Stimulated activated memory B cell treated with anti-CD40 and anti-IgM and Interleukin-4, amounts not matched to agents 10 μg/mL and 1 μg/mL and 100 μg/mL, for 72 hours (primary cell): ENCODE data around the gene ZAP70.
"Not testable (repeated sequence)": the region's sequence is repeated elsewhere in the genome, so short reads cannot be mapped to it uniquely, and the experiment has no call there.

Experiments used
- ATAC-seq: fragments of 150-1000 bp; cut with Tn5 transposase; 2 replicates; pipeline ENCODE4 v1.10.0; 2021
- H3K27ac Mint-ChIP-seq: one replicate; pipeline ENCODE4 v1.8.0; 2022; ENCODE audit warnings: mild to moderate bottlenecking, mixed read lengths
- H3K27me3 Mint-ChIP-seq: one replicate; pipeline ENCODE4 v1.8.0; 2022; ENCODE audit warnings: mixed read lengths
- H3K36me3 Mint-ChIP-seq: one replicate; pipeline ENCODE4 v1.8.0; 2022; ENCODE audit warnings: mixed read lengths
- H3K4me1 Mint-ChIP-seq: one replicate; pipeline ENCODE4 v1.8.0; 2022; ENCODE audit warnings: mixed read lengths
- H3K4me3 Mint-ChIP-seq: one replicate; pipeline ENCODE4 v1.8.0; 2022; ENCODE audit warnings: mild to moderate bottlenecking, moderate library complexity, mixed read lengths
- H3K9me3 Mint-ChIP-seq: one replicate; pipeline ENCODE4 v1.8.0; 2022; ENCODE audit warnings: mixed read lengths

The ZAP70 gene

GRCh38 chr2:97707362-97708047 is 5.9 kb upstream of the ZAP70 start:
- ATAC-seq, result no peak
- H3K4me3 Mint-ChIP-seq, result no peak overlapping the region
- no peaks in the 10 kb centered on the region for H3K9me3 Mint-ChIP-seq
- peaks cover 6% of the 10 kb centered on the region for H3K4me1 Mint-ChIP-seq
- peaks cover 26% of the 10 kb centered on the region for H3K27me3 Mint-ChIP-seq
- H3K36me3 Mint-ChIP-seq, result no peaks in the 10 kb centered on the region
- H3K27ac Mint-ChIP-seq, result no peak overlapping the region

- H3K4me1 Mint-ChIP-seq, result peaks cover 6% of the 10 kb centered on the region
- no peaks in the 10 kb centered on the region for H3K9me3 Mint-ChIP-seq
- peaks cover 26% of the 10 kb centered on the region for H3K27me3 Mint-ChIP-seq
- ATAC-seq, result no peak
- no peak overlapping the region for H3K4me3 Mint-ChIP-seq
- H3K36me3 Mint-ChIP-seq, result no peaks in the 10 kb centered on the region
- no peak overlapping the region for H3K27ac Mint-ChIP-seq
Observed at GRCh38 chr2:97708048-97708380, 5.4 kb upstream of the ZAP70 start.

DNA sequence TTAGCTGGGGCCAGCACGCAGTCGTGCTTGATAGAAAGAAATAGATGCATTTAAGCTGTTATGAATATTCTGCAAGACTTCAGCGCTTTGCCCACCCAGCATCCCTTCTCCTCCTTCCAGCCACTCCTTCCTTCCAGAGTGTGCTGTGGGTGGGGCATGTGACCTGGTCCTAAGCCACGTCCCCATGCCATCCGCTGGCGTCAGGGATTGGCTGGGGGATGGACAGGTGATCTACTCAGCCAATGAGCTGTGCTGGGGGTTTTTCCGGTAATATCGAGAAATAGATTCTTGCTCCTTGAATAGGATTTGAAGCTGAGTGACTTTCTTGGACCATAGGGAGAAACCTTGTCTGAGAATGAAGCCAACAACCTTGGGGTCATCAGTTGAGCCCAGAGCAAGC is 4.8 kb upstream of the ZAP70 start:
- H3K27ac Mint-ChIP-seq, result no peak overlapping the region
- no peaks in the 10 kb centered on the region for H3K9me3 Mint-ChIP-seq
- H3K4me1 Mint-ChIP-seq, result peaks cover 10% of the 10 kb centered on the region
- H3K27me3 Mint-ChIP-seq, result peaks cover 26% of the 10 kb centered on the region
- no peak for ATAC-seq
- no peak overlapping the region for H3K4me3 Mint-ChIP-seq
- H3K36me3 Mint-ChIP-seq, result no peaks in the 10 kb centered on the region

- Mint-ChIP-seq H3K9me3 (no peaks in the 10 kb centered on the region), H3K27ac (no peak overlapping the region), H3K4me3 (no peak overlapping the region), H3K27me3 (peaks cover 26% of the 10 kb centered on the region), H3K36me3 (no peaks in the 10 kb centered on the region), H3K4me1 (peaks cover 11% of the 10 kb centered on the region)
- no peak for ATAC-seq
Observed at GRCh38 chr2:97711394-97711711, 2.0 kb upstream of the ZAP70 start.

DNA sequence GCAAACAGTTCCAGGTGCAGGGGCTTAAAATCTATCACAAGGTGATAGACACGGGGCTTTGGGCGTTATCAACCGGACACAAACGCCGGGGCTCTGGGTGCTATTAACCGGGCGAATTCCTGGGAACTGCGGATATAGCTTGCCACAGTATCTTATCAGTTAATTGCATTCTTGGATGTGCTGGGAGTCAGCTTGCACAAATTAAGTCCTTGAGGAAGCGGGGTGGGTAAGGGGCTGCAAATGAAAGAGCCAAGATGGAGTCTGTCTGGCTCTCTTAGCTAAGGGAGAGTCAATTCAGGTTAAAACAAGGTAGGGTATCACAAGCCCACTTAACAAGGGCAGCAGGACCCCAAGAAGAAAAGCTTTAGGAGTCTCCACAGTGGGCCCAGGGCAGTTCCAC is 1.2 kb upstream of the ZAP70 start:
- H3K27me3 Mint-ChIP-seq, result peaks cover 26% of the 10 kb centered on the region
- H3K9me3 Mint-ChIP-seq, H3K36me3 Mint-ChIP-seq, H3K4me3 Mint-ChIP-seq, H3K27ac Mint-ChIP-seq, ATAC-seq: not testable (repeated sequence)
- peaks cover 17% of the 10 kb centered on the region for H3K4me1 Mint-ChIP-seq

GRCh38 chr2:97712693-97713295 is 582 bp upstream of the ZAP70 start:
- peak overlapping the region; percentile 42 for H3K27ac Mint-ChIP-seq

DNA sequence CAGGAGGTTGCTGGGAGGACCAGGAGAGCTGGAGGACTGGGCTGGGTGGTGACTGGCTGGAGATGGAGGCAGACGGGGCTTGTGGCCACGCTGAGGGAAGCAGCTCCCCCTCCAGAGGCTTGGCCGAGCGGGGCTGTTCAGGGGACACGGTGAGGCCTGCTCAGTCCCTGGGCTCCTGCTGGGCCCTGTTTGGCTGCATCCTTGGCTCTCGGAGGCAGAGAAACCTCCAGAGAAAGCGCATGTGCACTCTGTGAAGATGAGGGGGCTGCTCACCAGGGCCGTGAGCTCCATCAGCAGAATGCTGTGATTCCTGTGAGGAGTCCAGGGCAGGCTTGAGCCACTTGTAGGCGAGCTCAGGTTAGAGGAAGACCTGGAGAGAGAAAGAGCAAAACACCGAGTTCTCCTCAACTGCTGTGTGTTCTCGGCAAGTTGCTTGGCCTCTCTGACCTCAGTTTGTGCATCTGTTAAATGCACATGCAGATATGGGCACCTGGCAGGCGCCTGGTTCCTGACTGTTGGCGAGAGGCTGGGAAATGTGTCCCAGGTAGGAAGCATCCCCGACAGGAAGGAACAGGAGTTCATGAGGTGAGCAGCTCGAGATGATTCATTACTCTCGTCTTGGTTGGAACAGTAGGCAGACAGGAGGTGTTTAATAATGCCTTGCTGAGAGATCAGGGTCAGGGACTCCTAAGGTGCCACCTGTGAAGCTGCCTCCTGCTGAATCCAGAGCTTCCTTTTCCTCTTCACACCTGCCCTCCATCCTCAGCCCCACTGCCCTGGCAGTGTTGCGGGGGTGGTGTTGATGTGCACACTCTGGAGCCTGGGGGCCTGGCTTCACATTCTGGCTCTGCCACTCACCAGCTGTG is 941 bp downstream of the ZAP70 start:
- Mint-ChIP-seq H3K36me3 (no peaks in the 10 kb centered on the region), H3K4me1 (peaks cover 28% of the 10 kb centered on the region), H3K27ac (peak overlapping the region; percentile 42)

More at GRCh38 chr2:97712693-97713295, 582 bp upstream of the ZAP70 start:
- H3K4me3 Mint-ChIP-seq, result no peak overlapping the region
- H3K9me3 Mint-ChIP-seq, result no peaks in the 10 kb centered on the region
- no peak for ATAC-seq
- H3K36me3 Mint-ChIP-seq, result no peaks in the 10 kb centered on the region
- peaks cover 22% of the 10 kb centered on the region for H3K27me3 Mint-ChIP-seq
- H3K4me1 Mint-ChIP-seq, result peaks cover 17% of the 10 kb centered on the region

DNA sequence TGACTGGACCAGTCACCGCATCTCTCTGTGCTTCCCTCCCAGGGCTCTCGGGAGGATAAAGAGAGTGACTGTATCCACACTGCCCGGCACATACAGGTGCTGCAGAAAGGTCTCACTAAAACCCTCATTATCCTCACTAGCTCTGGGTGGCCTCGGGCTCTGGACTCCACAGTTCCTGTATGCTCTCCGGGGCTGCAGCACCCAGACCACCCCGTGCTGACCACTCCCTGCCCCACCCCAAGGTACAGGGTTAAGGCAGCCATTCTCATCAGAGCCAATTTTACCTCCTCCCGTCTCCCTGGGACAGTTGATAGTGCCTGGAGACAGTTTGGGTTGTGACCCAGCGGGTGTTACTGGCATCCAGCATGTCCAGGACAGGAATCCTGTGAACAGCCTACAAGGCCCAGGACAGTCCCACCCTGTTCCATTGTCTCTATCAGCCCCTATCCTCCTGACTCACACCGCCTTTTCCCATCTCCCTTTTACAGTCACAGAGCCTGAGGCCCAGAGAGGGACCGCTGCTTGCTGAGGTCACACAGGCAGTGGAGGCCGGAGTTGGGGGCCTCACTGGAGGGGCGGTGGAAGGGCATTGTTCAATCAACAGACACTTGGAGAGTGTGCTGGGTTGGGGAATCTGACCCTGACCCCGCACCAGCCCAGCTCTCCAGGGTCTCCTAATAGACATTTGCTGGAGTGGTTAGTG is 1.7 kb downstream of the ZAP70 start:
- no peak overlapping the region for H3K4me3 Mint-ChIP-seq
- H3K27ac Mint-ChIP-seq, result no peak overlapping the region
- H3K4me1 Mint-ChIP-seq, result peaks cover 25% of the 10 kb centered on the region
- H3K9me3 Mint-ChIP-seq, result peaks cover 4% of the 10 kb centered on the region
- H3K36me3 Mint-ChIP-seq, result no peaks in the 10 kb centered on the region
- no peak for ATAC-seq
- peaks cover 1% of the 10 kb centered on the region for H3K27me3 Mint-ChIP-seq

More for the DNA sequence above, 941 bp downstream of the ZAP70 start:
- no peak for ATAC-seq
- H3K9me3 Mint-ChIP-seq, result peaks cover 4% of the 10 kb centered on the region
- no peak overlapping the region for H3K4me3 Mint-ChIP-seq
- peaks cover 9% of the 10 kb centered on the region for H3K27me3 Mint-ChIP-seq

DNA sequence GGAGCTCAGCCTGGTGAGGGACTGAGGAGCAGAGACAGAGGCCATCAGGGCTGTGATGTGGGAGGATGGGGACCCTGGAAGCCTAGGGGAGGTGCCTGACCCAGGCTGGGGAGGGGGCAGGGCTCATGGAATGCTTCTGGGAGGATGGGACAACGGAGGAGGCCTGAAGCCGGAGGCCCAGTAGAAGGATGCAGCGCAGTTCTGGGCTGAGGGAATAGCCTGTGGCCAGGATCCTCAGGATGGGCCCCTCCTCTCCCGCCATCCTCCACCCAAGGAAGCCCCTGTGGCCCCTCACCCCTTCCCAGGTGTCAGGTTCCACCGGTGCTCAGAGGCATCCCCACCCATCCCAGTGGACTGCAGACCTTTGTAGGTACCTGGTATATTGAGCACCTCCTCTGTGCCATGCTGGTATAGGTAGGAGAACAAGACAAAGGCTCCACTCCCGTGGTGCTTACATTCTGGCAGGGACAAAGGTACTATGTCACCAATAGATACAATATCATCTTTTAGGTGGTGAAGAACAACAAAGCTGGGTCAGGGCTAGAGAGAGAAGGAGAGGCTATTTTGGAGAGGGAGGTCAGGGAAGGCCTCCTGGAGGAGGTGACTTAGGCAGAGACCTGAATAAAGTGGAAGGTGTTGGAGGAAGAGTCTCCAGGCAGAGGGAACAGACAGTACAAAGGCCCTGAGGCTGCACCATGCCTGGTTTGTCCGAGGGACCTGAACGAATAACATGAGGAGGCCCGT is 2.7 kb downstream of the ZAP70 start:
- no peak overlapping the region for H3K4me3 Mint-ChIP-seq
- peak overlapping the region; percentile 12 for H3K27ac Mint-ChIP-seq
- H3K9me3 Mint-ChIP-seq, result peaks cover 4% of the 10 kb centered on the region
- no peaks in the 10 kb centered on the region for H3K36me3 Mint-ChIP-seq
- no peaks in the 10 kb centered on the region for H3K27me3 Mint-ChIP-seq
- peaks cover 24% of the 10 kb centered on the region for H3K4me1 Mint-ChIP-seq
- no peak for ATAC-seq

DNA sequence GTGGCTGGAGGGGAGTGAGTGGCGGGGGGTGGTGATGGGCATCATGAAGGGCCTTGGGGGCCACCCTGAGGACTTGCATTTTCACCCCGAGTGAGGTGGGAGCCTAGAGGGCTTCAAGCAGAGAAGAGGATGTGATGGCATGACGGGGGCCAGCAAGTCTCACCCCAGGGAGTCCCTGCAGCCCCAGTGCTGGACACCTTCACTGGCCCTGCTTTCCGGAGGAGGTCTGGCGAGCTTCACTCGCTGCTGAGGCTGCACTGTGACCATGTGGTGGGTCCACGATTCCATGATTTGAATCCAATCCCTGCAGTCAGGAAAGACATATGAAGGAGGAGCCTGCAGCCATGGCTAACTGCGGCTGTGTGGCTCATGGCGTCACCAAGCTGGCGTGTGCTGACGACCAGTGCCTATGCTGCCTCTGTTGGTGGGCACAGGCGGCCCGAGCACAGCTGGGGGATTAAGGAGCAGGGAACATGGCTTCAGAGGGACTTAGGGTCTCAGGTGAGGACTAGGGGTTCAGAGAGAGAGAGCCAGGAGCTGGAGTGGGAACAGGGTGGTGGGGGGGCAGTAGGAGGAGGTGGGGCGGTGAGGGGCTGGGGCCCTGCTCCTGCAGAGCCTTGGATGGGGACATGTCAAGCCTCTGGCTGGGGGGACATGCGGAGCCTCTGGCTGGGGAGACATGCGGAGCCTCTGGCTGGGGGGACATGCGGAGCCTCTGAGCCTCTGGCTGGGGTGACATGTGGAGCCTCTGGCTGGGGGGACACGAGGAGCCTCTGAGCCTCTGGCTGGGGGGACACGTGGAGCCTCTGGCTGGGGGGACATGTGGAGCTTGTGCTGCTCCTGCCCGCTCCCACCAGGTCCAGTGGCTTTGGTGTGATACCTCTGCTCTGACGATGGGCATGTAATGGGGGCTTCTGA is 3.6 kb downstream of the ZAP70 start:
- H3K4me1 Mint-ChIP-seq, result peaks cover 24% of the 10 kb centered on the region
- no peak overlapping the region for H3K4me3 Mint-ChIP-seq
- ATAC-seq, result no peak
- no peaks in the 10 kb centered on the region for H3K27me3 Mint-ChIP-seq
- peak overlapping the region; percentile 84 for H3K27ac Mint-ChIP-seq
- H3K9me3 Mint-ChIP-seq, result peaks cover 4% of the 10 kb centered on the region
- H3K36me3 Mint-ChIP-seq, result no peaks in the 10 kb centered on the region

GRCh38 chr2:97717613-97717995 is 4.2 kb downstream of the ZAP70 start:
- Mint-ChIP-seq H3K27me3 (no peaks in the 10 kb centered on the region), H3K4me3 (no peak overlapping the region), H3K9me3 (peaks cover 4% of the 10 kb centered on the region), H3K4me1 (peaks cover 24% of the 10 kb centered on the region), H3K36me3 (no peaks in the 10 kb centered on the region), H3K27ac (peak overlapping the region; percentile 84)
- ATAC-seq, result no peak

GRCh38 chr2:97718051-97718882 is 4.9 kb downstream of the ZAP70 start:
- Mint-ChIP-seq H3K4me3 (peak overlapping the region; percentile 61), H3K36me3 (no peaks in the 10 kb centered on the region), H3K27me3 (no peaks in the 10 kb centered on the region), H3K9me3 (peaks cover 4% of the 10 kb centered on the region), H3K4me1 (peaks cover 23% of the 10 kb centered on the region), H3K27ac (peak overlapping the region; percentile 84)
- ATAC-seq, result peak; percentile 84

GRCh38 chr2:97718942-97719341 is 5.6 kb downstream of the ZAP70 start:
- Mint-ChIP-seq H3K4me3 (peak overlapping the region; percentile 61), H3K27me3 (no peaks in the 10 kb centered on the region), H3K9me3 (peaks cover 4% of the 10 kb centered on the region), H3K36me3 (no peaks in the 10 kb centered on the region), H3K4me1 (peaks cover 19% of the 10 kb centered on the region), H3K27ac (peak overlapping the region; percentile 84)
- no peak for ATAC-seq
